ENCODE data around the gene RRAS2.

The RRAS2 gene

DNA sequence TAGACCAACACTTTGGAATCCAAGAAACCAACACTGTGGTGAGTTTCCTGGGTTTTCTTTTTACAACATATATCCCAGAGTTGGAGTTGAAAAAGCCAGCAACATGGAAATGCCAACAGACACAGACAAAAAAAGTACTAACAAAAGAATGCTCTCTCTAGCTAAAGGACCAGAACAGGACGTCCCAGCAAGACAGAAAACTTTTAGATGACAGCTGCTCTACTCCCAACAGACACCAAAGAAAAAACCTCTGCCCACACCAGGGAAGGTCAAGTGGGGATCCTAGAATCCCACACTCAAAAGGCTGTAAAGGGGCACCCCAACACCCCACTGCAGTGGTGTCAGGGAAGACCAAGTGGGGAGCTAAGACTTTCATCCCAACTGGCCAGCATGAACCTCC is 23.3 kb downstream of the RRAS2 start:
- no peak for DNase-seq

GRCh38 chr11:14334893-14335292 is 24.1 kb downstream of the RRAS2 start:
- DNase-seq, result no peak

DNA sequence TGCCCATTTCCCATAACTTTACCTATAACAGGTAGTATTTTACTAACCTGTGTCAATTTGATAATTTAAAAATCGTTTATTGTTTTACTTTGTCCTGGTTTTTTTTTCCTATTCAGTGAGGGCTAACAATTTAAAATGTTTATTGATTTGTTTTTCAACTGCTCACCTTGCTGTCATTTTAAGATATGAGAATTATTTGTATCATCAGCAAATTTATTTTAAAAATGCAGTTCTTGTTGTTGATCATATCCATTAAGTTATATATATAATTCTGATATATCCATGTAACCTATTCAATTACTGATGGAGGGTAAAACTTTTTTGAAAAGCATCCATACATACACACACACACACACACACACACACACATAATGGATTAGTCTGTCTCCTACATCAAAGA is 24.8 kb downstream of the RRAS2 start:
- DNase-seq, result no peak

- no peak for DNase-seq
Measured at GRCh38 chr11:14331476-14332136, 27.4 kb downstream of the RRAS2 start.

DNA sequence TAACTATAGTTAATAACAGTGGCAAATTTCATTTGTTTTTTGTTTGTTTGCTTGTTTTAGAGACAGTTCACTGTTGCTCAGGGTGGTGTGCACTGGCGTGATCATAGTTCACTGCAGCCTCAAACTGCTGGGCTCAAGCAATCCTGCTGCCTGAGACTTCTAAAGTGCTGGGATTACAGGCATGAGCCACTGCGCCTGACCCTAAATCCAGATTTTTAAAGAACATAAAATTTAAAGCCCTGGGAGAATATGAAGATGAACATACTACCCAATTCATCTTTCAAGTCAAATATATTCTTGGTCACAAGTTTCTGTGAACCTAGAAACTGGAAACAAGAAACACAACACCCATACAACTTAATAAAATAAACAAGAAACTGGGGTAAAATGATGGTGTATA is 28.1 kb downstream of the RRAS2 start:
- DNase-seq, result no peak

GRCh38 chr11:14329702-14330101 is 29.3 kb downstream of the RRAS2 start:
- DNase-seq, result no peak

DNA sequence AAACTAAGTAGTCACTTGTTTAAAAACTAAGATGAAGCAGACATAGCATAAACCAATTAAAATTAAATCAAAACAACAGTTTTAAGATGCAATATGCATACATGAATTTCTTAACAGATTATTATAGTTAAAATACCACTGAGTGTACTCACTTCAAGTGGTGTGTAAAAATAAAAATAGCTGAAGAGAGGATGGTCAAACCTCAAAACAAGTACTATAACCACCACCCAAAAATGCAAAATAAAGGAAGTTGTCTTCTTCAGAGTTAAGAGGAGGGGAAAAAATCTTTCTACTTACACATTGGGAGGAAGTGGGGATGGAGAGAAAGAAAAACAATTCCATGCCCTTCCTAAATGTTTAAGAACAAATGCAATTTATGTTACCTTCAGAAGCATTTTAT is 31.9 kb downstream of the RRAS2 start:
- DNase-seq, result no peak

DNA sequence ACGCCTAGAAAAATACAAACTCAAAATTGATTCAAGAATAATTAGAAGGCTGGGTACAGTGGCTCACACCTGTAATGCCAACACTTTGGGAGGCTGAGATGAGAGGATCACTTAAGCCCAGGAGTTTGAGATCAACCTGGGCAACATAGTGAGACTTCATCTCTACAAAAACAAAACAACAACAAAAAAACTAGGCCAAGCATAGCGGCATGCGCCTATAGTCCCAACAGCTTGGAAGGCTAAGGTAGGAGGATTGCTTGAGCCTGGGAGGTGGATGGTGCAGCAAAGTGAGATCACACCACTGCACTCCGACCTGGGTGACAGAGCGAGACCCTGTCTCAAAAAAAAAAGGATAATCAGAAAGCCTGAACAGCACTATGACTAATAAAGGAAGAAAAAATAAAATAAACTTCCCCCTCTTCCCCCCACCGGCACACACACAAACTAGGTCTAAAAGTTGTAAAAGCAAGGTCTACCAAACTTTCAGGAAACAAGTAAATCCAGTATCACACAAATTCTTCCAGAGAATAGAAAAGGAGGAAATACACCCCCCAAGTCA is 35.8 kb downstream of the RRAS2 start:
- DNase-seq, result no peak

DNA sequence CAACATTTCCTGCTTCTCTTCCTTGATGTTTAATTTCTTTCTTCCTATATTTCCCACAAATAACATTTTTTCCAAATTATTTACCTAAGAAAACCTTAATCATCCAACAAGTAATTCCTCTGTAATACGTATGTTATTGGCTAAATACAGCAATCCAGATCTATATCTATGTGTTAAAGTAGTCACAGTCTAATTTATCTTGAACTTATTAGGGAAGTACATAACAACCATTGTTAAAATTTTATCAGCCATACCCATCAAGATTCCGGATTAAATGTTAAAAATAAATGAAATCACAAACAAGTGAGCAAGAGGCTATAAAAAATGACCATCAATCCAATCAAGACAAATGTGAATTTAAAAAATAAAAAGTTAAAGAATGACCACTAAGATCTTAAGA is 36.5 kb downstream of the RRAS2 start:
- no peak for DNase-seq

GRCh38 chr11:14320020-14320419 is 39.0 kb downstream of the RRAS2 start:
- no peak for DNase-seq

DNA sequence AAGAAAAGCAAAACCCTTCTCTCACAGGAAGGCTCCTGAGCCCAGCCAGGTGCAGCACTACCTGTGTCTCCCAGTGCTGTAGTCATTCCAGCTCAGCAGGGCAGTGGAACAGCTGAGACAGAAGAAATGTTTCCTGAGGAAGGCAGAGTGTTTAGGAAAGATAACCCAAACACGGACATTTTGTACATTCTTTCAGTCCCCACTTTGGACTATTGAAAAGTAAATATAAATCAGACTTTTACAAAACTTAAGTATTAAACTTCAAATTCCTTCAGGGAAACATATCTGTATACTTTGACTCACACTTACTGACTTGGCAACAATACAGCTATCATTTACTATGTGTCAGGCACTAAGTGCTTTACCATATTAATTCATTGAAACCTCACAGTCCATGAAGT is 40.4 kb downstream of the RRAS2 start:
- no peak for DNase-seq

DNA sequence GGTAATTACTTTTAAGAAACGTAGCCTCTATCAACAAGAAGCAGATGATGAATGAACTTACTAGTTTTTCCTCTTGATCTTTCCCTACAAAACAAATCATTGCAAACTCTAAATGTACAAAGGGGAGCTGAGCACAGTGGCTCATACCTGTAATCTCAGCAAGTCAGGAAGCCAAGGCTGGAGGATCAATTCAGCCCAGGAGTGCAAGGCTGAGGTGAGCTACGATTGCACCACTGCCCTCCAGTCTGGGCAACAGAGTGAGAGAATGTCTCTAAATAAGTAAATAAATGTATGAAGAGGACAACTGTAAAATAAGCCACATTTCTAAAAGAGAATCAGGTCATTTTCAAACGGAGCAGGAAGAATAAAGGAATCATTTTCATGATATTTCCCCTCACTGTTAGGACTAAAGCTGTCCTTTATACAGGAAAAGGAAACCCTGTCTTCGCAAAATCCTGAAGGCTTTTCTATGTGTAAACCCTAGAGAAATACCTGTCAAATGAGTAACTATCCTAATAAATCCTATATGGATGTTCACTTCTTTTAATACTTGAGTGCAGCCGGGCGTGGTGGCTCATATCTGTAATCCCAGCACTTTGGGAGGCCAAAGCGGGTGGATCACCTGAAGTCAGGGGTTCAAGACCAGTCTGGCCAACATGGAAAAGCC is 41.2 kb downstream of the RRAS2 start:
- no peak for DNase-seq

DNA sequence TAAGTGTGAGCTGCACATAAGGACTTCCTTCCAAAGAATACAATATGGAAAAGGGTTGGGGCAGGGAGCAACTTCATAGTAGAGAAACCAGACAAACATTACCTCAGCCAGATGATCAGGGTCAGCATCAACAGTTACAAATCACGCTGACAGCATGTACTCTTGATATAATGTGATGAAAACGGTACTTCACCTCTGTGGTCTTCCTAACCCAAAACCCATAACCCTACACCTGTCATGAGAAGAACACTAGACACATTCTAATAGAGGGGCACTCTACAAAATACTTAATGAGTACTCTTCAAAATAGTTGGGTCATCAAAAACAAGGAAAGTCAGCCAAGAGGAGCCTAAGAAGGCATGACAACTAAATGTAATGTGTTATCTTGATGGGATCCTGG is 43.9 kb downstream of the RRAS2 start:
- DNase-seq, result no peak

GRCh38 chr11:14314127-14314526 is 44.9 kb downstream of the RRAS2 start:
- no peak for DNase-seq

DNA sequence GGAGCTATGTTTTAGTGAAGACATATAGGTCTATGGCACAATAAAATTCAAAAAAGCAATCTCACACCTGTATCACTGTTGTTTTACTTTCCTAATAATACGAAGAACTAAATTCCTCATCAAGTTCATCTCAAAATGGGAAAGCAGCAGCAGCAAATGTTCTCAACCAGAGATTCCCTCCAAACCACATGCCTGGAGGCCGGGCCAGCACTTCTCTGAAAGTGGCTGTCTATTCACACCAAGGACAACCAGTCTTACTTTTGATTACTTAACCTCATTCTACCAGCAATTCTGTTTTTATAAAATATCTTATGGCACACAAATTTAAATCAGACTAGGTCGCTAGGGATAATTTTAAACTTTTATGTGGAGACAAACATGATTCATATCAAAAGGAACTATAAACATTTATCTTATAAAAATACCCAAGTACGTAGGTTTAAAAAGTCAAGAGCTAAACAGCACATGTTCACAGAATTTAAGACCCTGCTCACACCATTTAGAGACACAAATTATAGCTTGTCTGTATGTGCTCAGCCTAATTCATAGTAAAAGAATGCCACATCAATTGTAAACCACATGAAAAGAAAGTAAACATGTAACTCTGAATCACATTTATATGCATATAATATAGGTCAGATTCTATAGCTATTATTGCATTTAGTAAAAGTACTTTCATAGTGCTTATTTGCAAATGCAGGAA is 46.1 kb downstream of the RRAS2 start:
- no peak for DNase-seq

GRCh38 chr11:14310679-14311078 is 48.3 kb downstream of the RRAS2 start:
- DNase-seq, result no peak

DNA sequence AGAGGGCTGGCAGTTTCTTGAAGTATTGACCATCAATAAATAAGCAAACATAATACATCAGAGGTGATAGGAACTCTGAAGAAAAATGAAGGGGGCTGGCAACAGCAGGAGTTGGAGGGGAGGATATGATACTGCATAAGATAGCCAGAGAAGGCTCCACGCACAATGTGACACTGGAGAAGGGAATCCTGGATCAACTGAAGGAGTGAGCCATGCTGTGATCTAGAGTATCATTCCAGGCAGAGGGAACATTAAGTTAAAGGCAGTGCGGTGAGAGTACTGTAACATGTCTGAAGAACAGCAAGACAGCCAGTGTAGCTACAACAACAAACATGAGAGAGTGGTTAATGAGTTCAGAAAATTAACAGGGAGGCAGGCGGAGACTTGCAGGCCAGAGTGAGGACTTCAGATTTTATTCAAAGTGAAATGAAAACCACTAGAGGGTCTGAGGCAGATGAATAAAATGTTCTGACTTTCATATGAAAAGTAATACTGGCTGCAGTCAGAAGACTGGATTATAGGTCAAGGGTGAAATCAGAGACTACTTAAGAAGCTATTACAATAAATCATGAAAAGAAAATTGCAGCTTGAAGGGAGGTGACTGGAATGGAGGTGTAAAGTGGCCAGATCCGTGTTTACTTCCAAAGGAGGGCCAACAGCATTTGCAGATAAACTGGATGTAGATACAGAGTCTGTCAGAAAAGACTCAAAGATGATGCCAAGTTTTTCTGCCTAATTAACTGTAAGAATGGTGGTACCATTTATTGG is 49.4 kb downstream of the RRAS2 start:
- DNase-seq, result no peak

DNA sequence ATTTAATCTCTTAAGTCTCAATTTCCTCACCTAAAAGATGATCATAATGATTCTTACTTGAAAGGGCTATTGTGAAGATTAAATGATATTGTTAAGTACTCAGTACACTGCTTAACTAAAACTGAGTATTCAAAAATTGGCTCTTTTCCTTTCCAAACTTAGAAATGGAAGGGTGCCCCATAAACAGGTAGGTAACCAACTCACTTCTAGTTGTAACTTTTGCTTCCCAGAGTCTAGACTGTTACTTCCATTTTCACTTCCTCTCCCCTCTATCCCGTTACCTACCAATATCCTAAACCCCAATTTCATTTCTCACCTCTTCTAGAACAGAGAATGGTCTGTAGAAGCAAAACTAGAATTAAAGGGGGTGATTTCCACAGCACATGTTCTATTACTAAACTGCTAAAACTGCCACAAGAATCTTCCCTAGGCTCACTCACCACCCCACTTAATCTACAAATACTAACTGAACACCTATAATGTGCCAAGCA is 50.0 kb downstream of the RRAS2 start:
- DNase-seq, result no peak

- no peak for DNase-seq
Measured at GRCh38 chr11:14308114-14308896, 50.7 kb downstream of the RRAS2 start.

- DNase-seq, result no peak
Measured at GRCh38 chr11:14306481-14306880, 52.5 kb downstream of the RRAS2 start.

- no peak for DNase-seq
Measured at GRCh38 chr11:14305649-14306048, 53.3 kb downstream of the RRAS2 start.

GRCh38 chr11:14304601-14305000 is 54.4 kb downstream of the RRAS2 start:
- no peak for DNase-seq
